ENCODE results near the gene AP5M1. TPM values are rescaled to one million over a fixed set of nuclear protein-coding genes. Genes with fewer than 3 reads are reported as not detected.

AP5M1 gene
- polyA plus RNA-seq, 3 donors = 15.3 to 26.2 (median 20.3) TPM

DNA sequence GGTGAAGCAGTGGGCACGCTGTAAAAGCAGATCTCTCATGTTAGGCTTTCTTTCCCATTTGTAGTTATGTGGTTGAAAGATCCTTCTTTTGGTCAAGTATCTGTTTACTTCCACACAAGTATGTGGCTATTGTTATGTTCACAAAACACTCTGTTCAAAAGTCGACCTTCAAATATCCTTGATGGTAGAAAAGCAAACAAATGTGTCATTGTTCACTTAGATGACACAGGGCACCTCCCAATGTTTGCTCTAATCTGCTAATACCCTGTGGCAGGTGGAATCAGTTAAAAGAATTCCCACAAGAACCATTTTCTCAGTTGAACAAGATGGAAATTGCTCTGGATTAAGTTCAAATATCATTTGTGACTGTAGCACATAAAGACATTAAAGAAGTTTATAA lies 78.0 kb downstream of the AP5M1 start:
- Histone ChIP-seq H3K4me1 (ENCODE audit: control insufficient read depth in 1 of 2, insufficient read depth in 2 of 2, low read length in 2 of 2) (no peaks in the 10 kb centered on the region), H3K4me2 (replicated peaks; ENCODE audit: extremely low read depth, low read length, poor library complexity, severe bottlenecking) (no peak overlapping the region), H3K36me3 (replicated peaks in 1 of 2; ENCODE audit: control insufficient read depth in 1 of 2, insufficient read depth in 2 of 2, low read length in 2 of 2) (no peaks in the 10 kb centered on the region), H3K4me3 (replicated peaks in 1 of 3; ENCODE audit: low read depth in 2 of 3, low read length in 3 of 3) (no peak overlapping the region), H2AFZ (ENCODE audit: insufficient read depth, low read depth, low read length, poor library complexity, severe bottlenecking) (no peak overlapping the region), H4K20me1 (ENCODE audit: insufficient read depth, low read length) (no peaks in the 10 kb centered on the region), H3K27ac (ENCODE audit: low read depth in 1 of 2, low read length in 2 of 2) (no peak overlapping the region), H3K9me3 (replicated peaks in 1 of 2; ENCODE audit: control insufficient read depth in 1 of 2, insufficient read depth in 1 of 2, low read length in 2 of 2) (peaks cover 0 to 3% of the 10 kb centered on the region in 2 donors), H3K27me3 (ENCODE audit: control insufficient read depth in 2 of 2, insufficient read depth in 2 of 2, low read length in 2 of 2) (no peaks in the 10 kb centered on the region), H3K9ac (ENCODE audit: insufficient read depth, low read length, poor library complexity, severe bottlenecking) (no peak overlapping the region), H3K79me2 (ENCODE audit: insufficient read depth, low read length) (no peaks in the 10 kb centered on the region)
- Mint-ChIP-seq H3K4me3 (no peak overlapping the region), H3K27ac (no peak overlapping the region), H3K4me1 (no peaks in the 10 kb centered on the region), H3K9me3 (peaks cover 2 to 20% (median 8%) of the 10 kb centered on the region in 7 donors), H3K36me3 (no peaks in the 10 kb centered on the region), H3K27me3 (ENCODE audit: low read depth in 3 of 3) (peaks cover 0 to 4% (median 4%) of the 10 kb centered on the region in 3 donors)
- no CpG with 5 or more reads among the region's 2 CpGs for WGBS (ENCODE audit: insufficient coverage)
- no peak for DNase-seq
- TF ChIP-seq, protein P1, sequence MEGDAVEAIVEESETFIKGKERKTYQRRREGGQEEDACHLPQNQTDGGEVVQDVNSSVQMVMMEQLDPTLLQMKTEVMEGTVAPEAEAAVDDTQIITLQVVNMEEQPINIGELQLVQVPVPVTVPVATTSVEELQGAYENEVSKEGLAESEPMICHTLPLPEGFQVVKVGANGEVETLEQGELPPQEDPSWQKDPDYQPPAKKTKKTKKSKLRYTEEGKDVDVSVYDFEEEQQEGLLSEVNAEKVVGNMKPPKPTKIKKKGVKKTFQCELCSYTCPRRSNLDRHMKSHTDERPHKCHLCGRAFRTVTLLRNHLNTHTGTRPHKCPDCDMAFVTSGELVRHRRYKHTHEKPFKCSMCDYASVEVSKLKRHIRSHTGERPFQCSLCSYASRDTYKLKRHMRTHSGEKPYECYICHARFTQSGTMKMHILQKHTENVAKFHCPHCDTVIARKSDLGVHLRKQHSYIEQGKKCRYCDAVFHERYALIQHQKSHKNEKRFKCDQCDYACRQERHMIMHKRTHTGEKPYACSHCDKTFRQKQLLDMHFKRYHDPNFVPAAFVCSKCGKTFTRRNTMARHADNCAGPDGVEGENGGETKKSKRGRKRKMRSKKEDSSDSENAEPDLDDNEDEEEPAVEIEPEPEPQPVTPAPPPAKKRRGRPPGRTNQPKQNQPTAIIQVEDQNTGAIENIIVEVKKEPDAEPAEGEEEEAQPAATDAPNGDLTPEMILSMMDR (IDR thresholded peaks at IDR 0.05) = no peak
- intact Hi-C loops (cut with micrococcal nuclease) = no loop called here

Other genes with a start within 250 kb of the AP5M1 start
- gene EXOC5, start 66 bp upstream of the AP5M1 start, polyA plus RNA-seq = 10 to 100 TPM in 2 of 3 donors, 1 to 10 TPM in 1; 7.9 to 52.5 (median 49.9) TPM
- gene NAA30, start 121.6 kb downstream of the AP5M1 start, polyA plus RNA-seq = 1 to 10 TPM; 2.6 to 5.5 (median 2.9) TPM
- gene CCDC198, start 224.9 kb downstream of the AP5M1 start, polyA plus RNA-seq = not detected

Data from CD14-positive monocyte (primary cell).